Fibroblast of lung (primary cell): ENCODE results near the gene ITM2B. TPM values are rescaled to one million over a fixed set of nuclear protein-coding genes. Genes with fewer than 3 reads are reported as not detected.

Source experiments
- DNase-seq, 2 donors: peaks; one replicate each; pipeline versions ENCODE4 v3.0.0 to v3.0.0-alpha.2; 2010; ENCODE audit warnings: low read depth in 2 of 2
- H2AFZ ChIP-seq: 2 replicates; pipeline ENCODE4 v1.5.1; 2012; ENCODE audit warnings: low read length, control low read depth, inconsistent platforms
- H3K27ac ChIP-seq: 2 replicates; pipeline ENCODE4 v1.5.1; 2011; ENCODE audit warnings: low read length, control low read depth; ENCODE audit not compliant: insufficient read depth
- H3K27me3 ChIP-seq: 2 replicates; pipeline ENCODE4 v1.5.1; 2011; ENCODE audit warnings: mild to moderate bottlenecking, low read length; ENCODE audit not compliant: control insufficient read depth, insufficient read depth
- H3K36me3 ChIP-seq: 2 replicates; pipeline ENCODE4 v1.5.1; 2011; ENCODE audit warnings: low read length; ENCODE audit not compliant: control insufficient read depth, insufficient read depth
- H3K4me1 ChIP-seq: 2 replicates; pipeline ENCODE4 v1.5.1; 2011; ENCODE audit warnings: low read length; ENCODE audit not compliant: control insufficient read depth, insufficient read depth; ENCODE audit errors: extremely low read depth
- H3K4me2 ChIP-seq: 2 replicates; pipeline ENCODE4 v1.5.1; 2011; ENCODE audit warnings: low read length, control low read depth; ENCODE audit not compliant: insufficient read depth; ENCODE audit errors: extremely low read depth
- H3K4me3 ChIP-seq, 4 experiments: fragments of 200-600 bp in 1 of 4; sonication (generic) in 1 of 4; replicated peaks in 1 of 4; 2 replicates each; pipeline ENCODE4 v1.5.1; 2011 to 2016; ENCODE audit warnings: low read length in 4 of 4, low read depth in 3 of 4, mild to moderate bottlenecking in 3 of 4, control low read depth in 2 of 4, inconsistent platforms in 1 of 4, mixed read lengths in 1 of 4; ENCODE audit not compliant: insufficient read depth in 1 of 4; ENCODE audit errors: control extremely low read depth in 1 of 4
- H3K79me2 ChIP-seq: 2 replicates; pipeline ENCODE4 v1.5.1; 2012; ENCODE audit warnings: mild to moderate bottlenecking, low read length, inconsistent platforms; ENCODE audit not compliant: control insufficient read depth, insufficient read depth
- H3K9ac ChIP-seq: 2 replicates; pipeline ENCODE4 v1.5.1; 2011; ENCODE audit warnings: mild to moderate bottlenecking, low read length, control low read depth; ENCODE audit not compliant: insufficient read depth
- H3K9me3 ChIP-seq: 2 replicates; pipeline ENCODE4 v1.5.1; 2012; ENCODE audit warnings: low read depth, low read length; ENCODE audit not compliant: control insufficient read depth, insufficient read depth
- H4K20me1 ChIP-seq: 2 replicates; pipeline ENCODE4 v1.5.1; 2011; ENCODE audit warnings: low read length; ENCODE audit not compliant: control insufficient read depth, insufficient read depth; ENCODE audit errors: extremely low read depth
- EZH2 ChIP-seq: IDR thresholded peaks from 2 replicates; pipeline ENCODE4 v1.5.1; 2012; ENCODE audit warnings: low read length, control low read depth, mild to moderate bottlenecking; ENCODE audit errors: missing control alignments
- polyA plus RNA-seq, 2 donors: library from polyadenylated mRNA; depleted of rRNA in 1 of 2; stranded (reverse) in 1 of 2; unstranded in 1 of 2; fragments of >200 nt; gene quantifications; 2 replicates each; pipeline ENCODE4 v1.2.1, GENCODE V29; 2011 to 2012; ENCODE audit warnings: missing spikeins in 1 of 2
- total RNA-seq: library from RNA; depleted of rRNA; stranded (reverse); fragments of >200 nt; gene quantifications from 2 replicates; pipeline ENCODE4 v1.2.1, GENCODE V29; 2014
- TF ChIP-seq, protein P1 (sequence below), 2 donors: IDR thresholded peaks in 1 of 2; conservative IDR thresholded peaks in 1 of 2; 1 replicate in 1 of 2; 2 replicates in 1 of 2; pipeline ENCODE4 v1.5.1; 2011 to 2012; ENCODE audit warnings: low read length in 2 of 2, control low read depth in 1 of 2, inconsistent platforms in 1 of 2, low read depth in 1 of 2, mild to moderate bottlenecking in 1 of 2

The ITM2B gene
- total and polyA plus RNA-seq, 2 donors (not counting 1 experiment from before 2014, with no cell fraction given): 117 to 645 TPM

DNA sequence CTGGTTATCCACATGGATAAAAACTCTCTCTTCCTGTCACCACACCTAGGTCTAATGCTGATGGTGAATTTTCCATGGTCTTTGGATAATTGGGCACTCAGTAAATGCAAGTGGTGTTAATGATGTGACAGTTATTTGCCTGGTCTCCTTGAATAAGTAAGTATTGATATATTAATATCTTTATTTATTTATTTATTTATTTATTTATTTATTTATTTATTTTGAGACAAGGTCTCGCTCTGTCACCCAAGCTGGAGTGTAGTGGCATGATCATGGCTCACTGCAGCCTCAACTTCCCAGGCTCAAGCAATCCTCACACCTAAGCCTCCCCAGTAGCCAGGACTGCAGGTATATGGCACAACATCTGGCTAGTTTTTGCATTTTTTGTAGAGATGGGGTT lies 46.3 kb upstream of the ITM2B start:
- Histone ChIP-seq H3K36me3 (no peaks in the 10 kb centered on the region), H4K20me1 (no peaks in the 10 kb centered on the region), H3K4me3 (no peak overlapping the region), H3K27ac (no peak overlapping the region), H3K9ac (no peak overlapping the region), H3K4me2 (no peak overlapping the region), H3K4me1 (no peaks in the 10 kb centered on the region), H2AFZ (no peak overlapping the region), H3K9me3 (no peaks in the 10 kb centered on the region), H3K79me2 (no peaks in the 10 kb centered on the region), H3K27me3 (peaks cover 3% of the 10 kb centered on the region)
- TF ChIP-seq EZH2: no peak
- TF ChIP-seq, protein P1, sequence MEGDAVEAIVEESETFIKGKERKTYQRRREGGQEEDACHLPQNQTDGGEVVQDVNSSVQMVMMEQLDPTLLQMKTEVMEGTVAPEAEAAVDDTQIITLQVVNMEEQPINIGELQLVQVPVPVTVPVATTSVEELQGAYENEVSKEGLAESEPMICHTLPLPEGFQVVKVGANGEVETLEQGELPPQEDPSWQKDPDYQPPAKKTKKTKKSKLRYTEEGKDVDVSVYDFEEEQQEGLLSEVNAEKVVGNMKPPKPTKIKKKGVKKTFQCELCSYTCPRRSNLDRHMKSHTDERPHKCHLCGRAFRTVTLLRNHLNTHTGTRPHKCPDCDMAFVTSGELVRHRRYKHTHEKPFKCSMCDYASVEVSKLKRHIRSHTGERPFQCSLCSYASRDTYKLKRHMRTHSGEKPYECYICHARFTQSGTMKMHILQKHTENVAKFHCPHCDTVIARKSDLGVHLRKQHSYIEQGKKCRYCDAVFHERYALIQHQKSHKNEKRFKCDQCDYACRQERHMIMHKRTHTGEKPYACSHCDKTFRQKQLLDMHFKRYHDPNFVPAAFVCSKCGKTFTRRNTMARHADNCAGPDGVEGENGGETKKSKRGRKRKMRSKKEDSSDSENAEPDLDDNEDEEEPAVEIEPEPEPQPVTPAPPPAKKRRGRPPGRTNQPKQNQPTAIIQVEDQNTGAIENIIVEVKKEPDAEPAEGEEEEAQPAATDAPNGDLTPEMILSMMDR (conservative IDR thresholded peaks at IDR 0.05 in 1 of 2, IDR thresholded peaks at IDR 0.05 in 1 of 2; ENCODE audit: low read depth in 1 of 2, low read length in 2 of 2): no peak
- no peak for DNase-seq

DNA sequence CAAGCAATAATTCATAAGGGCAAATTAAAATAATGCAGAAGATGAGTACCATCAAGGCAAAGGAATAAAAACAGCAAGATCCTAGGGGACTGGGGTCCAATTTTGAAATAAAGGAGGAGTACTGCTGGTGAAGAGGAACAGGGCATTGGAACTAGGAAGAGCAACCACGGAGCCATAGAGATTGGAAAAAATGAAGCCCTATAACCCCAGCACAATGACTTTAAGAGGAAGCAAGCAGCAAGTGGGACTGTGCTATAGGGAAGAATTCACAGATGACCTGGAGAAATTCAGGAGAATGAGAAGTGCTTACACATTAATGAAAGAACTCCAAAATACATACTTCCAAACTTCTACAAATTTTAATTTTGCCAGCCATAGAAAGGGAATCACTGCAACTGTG lies 44.9 kb upstream of the ITM2B start:
- no peak overlapping the region for H3K4me2 ChIP-seq
- no peak overlapping the region for H3K9ac ChIP-seq
- peaks cover 3% of the 10 kb centered on the region for H3K27me3 ChIP-seq
- H3K36me3 ChIP-seq: no peaks in the 10 kb centered on the region
- no peaks in the 10 kb centered on the region for H3K9me3 ChIP-seq
- no peak overlapping the region for H3K27ac ChIP-seq
- DNase-seq: no peak
- H3K79me2 ChIP-seq: no peaks in the 10 kb centered on the region
- H3K4me3 ChIP-seq: no peak overlapping the region
- H4K20me1 ChIP-seq: no peaks in the 10 kb centered on the region
- H2AFZ ChIP-seq: no peak overlapping the region
- TF ChIP-seq, protein P1 (conservative IDR thresholded peaks at IDR 0.05 in 1 of 2, IDR thresholded peaks at IDR 0.05 in 1 of 2; ENCODE audit: low read depth in 1 of 2, low read length in 2 of 2): no peak
- TF ChIP-seq EZH2: no peak
- no peaks in the 10 kb centered on the region for H3K4me1 ChIP-seq

DNA sequence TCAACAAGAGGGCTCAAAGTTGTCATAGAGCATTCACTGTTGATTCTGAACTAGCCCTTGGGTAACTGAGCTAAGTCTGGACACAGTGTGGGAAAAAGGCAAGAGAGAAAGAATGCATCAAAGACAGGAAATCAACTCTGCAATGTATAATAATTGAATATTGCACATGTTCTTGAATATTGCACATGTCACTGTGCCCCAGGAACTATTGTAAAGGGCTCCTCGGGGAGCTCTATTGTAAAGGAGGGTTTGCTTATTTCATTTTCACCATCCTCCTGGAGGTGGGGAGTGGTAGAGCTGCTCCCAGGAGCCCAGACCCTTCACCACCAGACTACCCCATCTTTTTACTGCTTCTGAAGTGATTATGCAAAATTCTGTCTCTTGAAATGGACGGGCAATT lies 44.4 kb upstream of the ITM2B start:
- Histone ChIP-seq H3K9ac (no peak overlapping the region), H2AFZ (no peak overlapping the region), H3K27me3 (peaks cover 3% of the 10 kb centered on the region), H3K36me3 (no peaks in the 10 kb centered on the region), H3K9me3 (no peaks in the 10 kb centered on the region), H3K27ac (no peak overlapping the region), H3K4me3 (no peak overlapping the region), H3K4me2 (no peak overlapping the region), H3K79me2 (no peaks in the 10 kb centered on the region), H3K4me1 (no peaks in the 10 kb centered on the region), H4K20me1 (no peaks in the 10 kb centered on the region)
- TF ChIP-seq, protein P1 (conservative IDR thresholded peaks at IDR 0.05 in 1 of 2, IDR thresholded peaks at IDR 0.05 in 1 of 2; ENCODE audit: low read depth in 1 of 2, low read length in 2 of 2): no peak
- no peak for TF ChIP-seq EZH2
- no peak for DNase-seq
